Hepatocyte (in vitro differentiated cells): Measurements from ENCODE around the gene ENTPD2. TPM values are rescaled to one million over a fixed set of nuclear protein-coding genes. Genes with fewer than 3 reads are reported as not detected.

Source experiments
- DNase-seq: peaks from one replicate; pipeline ENCODE4 v3.0.0-alpha.2; 2016; ENCODE audit warnings: low spot score
- H2AFZ ChIP-seq: fragments of 200-600 bp; sonication (generic); 2 replicates; pipeline ENCODE4 v1.6.0; 2016; ENCODE audit warnings: antibody characterized with exemption, mild to moderate bottlenecking
- H3K27ac ChIP-seq: fragments of 200-600 bp; sonication (generic); 2 replicates; pipeline ENCODE4 v1.5.1; 2016; ENCODE audit warnings: mild to moderate bottlenecking
- H3K27me3 ChIP-seq: fragments of 200-600 bp; sonication (generic); 2 replicates; pipeline ENCODE4 v1.6.1; 2016
- H3K36me3 ChIP-seq: fragments of 200-600 bp; sonication (generic); replicated peaks from 2 replicates; pipeline ENCODE4 v1.5.1; 2016; ENCODE audit warnings: low read depth; ENCODE audit not compliant: insufficient read depth
- H3K4me1 ChIP-seq: fragments of 200-600 bp; sonication (generic); 2 replicates; pipeline ENCODE4 v1.5.1; 2016; ENCODE audit warnings: mild to moderate bottlenecking, moderate library complexity; ENCODE audit not compliant: insufficient read depth
- H3K4me2 ChIP-seq: fragments of 200-600 bp; sonication (generic); 2 replicates; pipeline ENCODE4 v1.6.0; 2016
- H3K4me3 ChIP-seq: fragments of 200-600 bp; sonication (generic); 2 replicates; pipeline ENCODE4 v1.5.1; 2016; ENCODE audit warnings: mild to moderate bottlenecking
- H3K79me2 ChIP-seq: fragments of 200-600 bp; sonication (generic); 2 replicates; pipeline ENCODE4 v1.6.0; 2017; ENCODE audit warnings: mild to moderate bottlenecking
- H3K9me2 ChIP-seq: fragments of 200-600 bp; sonication (generic); replicated peaks from 2 replicates; pipeline ENCODE4 v1.6.0; 2017; ENCODE audit warnings: mild to moderate bottlenecking; ENCODE audit not compliant: insufficient read depth
- H3K9me3 ChIP-seq: fragments of 200-600 bp; sonication (generic); 2 replicates; pipeline ENCODE4 v1.5.1; 2016; ENCODE audit warnings: low read depth, mild to moderate bottlenecking
- H4K20me1 ChIP-seq: fragments of 200-600 bp; sonication (generic); 2 replicates; pipeline ENCODE4 v1.6.0; 2016; ENCODE audit warnings: mild to moderate bottlenecking; ENCODE audit not compliant: insufficient read depth, poor library complexity, severe bottlenecking
- CTCF ChIP-seq: fragments of 200-600 bp; sonication (generic); IDR thresholded peaks from 2 replicates; pipeline ENCODE4 v1.5.1; 2016; ENCODE audit warnings: antibody characterized with exemption, mild to moderate bottlenecking; ENCODE audit not compliant: poor library complexity
- EZH2 ChIP-seq: fragments of 200-600 bp; sonication (generic); IDR thresholded peaks from 2 replicates; pipeline ENCODE4 v1.6.1; 2016; ENCODE audit warnings: antibody characterized with exemption, mild to moderate bottlenecking, borderline replicate concordance
- EZH2phosphoT487 ChIP-seq: fragments of 200-600 bp; sonication (generic); IDR thresholded peaks from one replicate; pipeline ENCODE4 v1.6.1; 2018; ENCODE audit warnings: antibody characterized with exemption, mild to moderate bottlenecking, low read depth, moderate library complexity; ENCODE audit not compliant: unreplicated experiment, severe bottlenecking
- WGBS: methylation state at CpG from one replicate; pipeline ENCODE4 v1.1.6; 2016; ENCODE audit warnings: low lambda C conversion rate; ENCODE audit errors: missing lambda C conversion rate; 5-methylcytosine and 5-hydroxymethylcytosine counted together
- polyA plus RNA-seq: library from polyadenylated mRNA; unstranded; fragments of >200 nt; fragmentation: Nextera tagmentation; extraction: Ambion mirVana; gene quantifications from 2 replicates; pipeline ENCODE4 v1.2.1, GENCODE V29; 2016
- total RNA-seq: library from RNA; depleted of rRNA; stranded (reverse); fragments of >200 nt; gene quantifications from 2 replicates; pipeline ENCODE4 v1.2.3, GENCODE V29; 2014

The ENTPD2 gene
- total and polyA plus RNA-seq, 2 experiments from 2014 or later = 1.1 to 1.8 TPM

- no peaks in the 10 kb centered on the region for H3K79me2 ChIP-seq
- H3K9me3 ChIP-seq = no peaks in the 10 kb centered on the region
- no peaks in the 10 kb centered on the region for H3K4me1 ChIP-seq
- H4K20me1 ChIP-seq = no peaks in the 10 kb centered on the region
- H3K4me3 ChIP-seq = no peak overlapping the region
- H3K9me2 ChIP-seq = no peaks in the 10 kb centered on the region
- WGBS = 96% methylated on average over 21 of the region's 34 CpGs
- H2AFZ ChIP-seq = no peak overlapping the region
- H3K27ac ChIP-seq = no peak overlapping the region
- H3K36me3 ChIP-seq = no peaks in the 10 kb centered on the region
- TF ChIP-seq CTCF (no peak), EZH2phosphoT487 (no peak), EZH2 (no peak)
- no peaks in the 10 kb centered on the region for H3K27me3 ChIP-seq
- no peak overlapping the region for H3K4me2 ChIP-seq
- DNase-seq = no peak
Measured at GRCh38 chr9:137019891-137020683, 33.8 kb downstream of the ENTPD2 start.

GRCh38 chr9:137018761-137019559 lies 34.9 kb downstream of the ENTPD2 start:
- Histone ChIP-seq H3K4me1 (no peaks in the 10 kb centered on the region), H3K27me3 (no peaks in the 10 kb centered on the region), H3K4me3 (no peak overlapping the region), H3K36me3 (no peaks in the 10 kb centered on the region), H3K79me2 (no peaks in the 10 kb centered on the region), H3K9me3 (no peaks in the 10 kb centered on the region), H2AFZ (no peak overlapping the region), H3K4me2 (no peak overlapping the region), H3K9me2 (no peaks in the 10 kb centered on the region), H4K20me1 (no peaks in the 10 kb centered on the region), H3K27ac (no peak overlapping the region)
- no peak for DNase-seq
- WGBS = 93% methylated on average over 34 of the region's 36 CpGs
- TF ChIP-seq CTCF (no peak), EZH2phosphoT487 (no peak)

- H3K27ac ChIP-seq = no peak overlapping the region
- TF ChIP-seq EZH2phosphoT487 = no peak
- no peak for TF ChIP-seq CTCF
- no peak for TF ChIP-seq EZH2
- H4K20me1 ChIP-seq = no peaks in the 10 kb centered on the region
- no peak for DNase-seq
- H3K4me3 ChIP-seq = no peak overlapping the region
- no peaks in the 10 kb centered on the region for H3K27me3 ChIP-seq
- H3K9me2 ChIP-seq = no peaks in the 10 kb centered on the region
- no peaks in the 10 kb centered on the region for H3K9me3 ChIP-seq
- no peaks in the 10 kb centered on the region for H3K36me3 ChIP-seq
- WGBS = 98% methylated on average over 37 of the region's 45 CpGs
- no peak overlapping the region for H3K4me2 ChIP-seq
- H3K79me2 ChIP-seq = no peaks in the 10 kb centered on the region
- no peak overlapping the region for H2AFZ ChIP-seq
- no peaks in the 10 kb centered on the region for H3K4me1 ChIP-seq
Measured at GRCh38 chr9:137017791-137018497, 35.9 kb downstream of the ENTPD2 start.
